SK-N-SH treated with all-trans-retinoic acid at 6 μM for 48 hours (cell line): ENCODE measurements around the gene IGFL3.

Source experiments
- CREB5 ChIP-seq: fragments of 250-450 bp; sonication (Bioruptor Pico); IDR thresholded peaks from 2 replicates; pipeline ENCODE4 v1.5.1; 2020; ENCODE audit warnings: low read depth, mild to moderate bottlenecking, moderate library complexity
- PATZ1 ChIP-seq: fragments of 250-450 bp; sonication (Bioruptor Pico); IDR thresholded peaks from 2 replicates; pipeline ENCODE4 v1.8.0; 2020; ENCODE audit warnings: mild to moderate bottlenecking, moderate library complexity, borderline replicate concordance
- RARB ChIP-seq: fragments of 250-450 bp; sonication (Bioruptor Pico); IDR thresholded peaks from 2 replicates; pipeline ENCODE4 v1.8.0; 2021; ENCODE audit warnings: mild to moderate bottlenecking, moderate library complexity
- TCF4 ChIP-seq: fragments of 250-450 bp; sonication (Bioruptor Pico); IDR thresholded peaks from 2 replicates; pipeline ENCODE4 v1.8.0; 2021; ENCODE audit warnings: mild to moderate bottlenecking, moderate library complexity, borderline replicate concordance
- ZFP3 ChIP-seq: fragments of 250-450 bp; sonication (Bioruptor Pico); IDR thresholded peaks from 2 replicates; pipeline ENCODE4 v1.5.0; 2020; ENCODE audit warnings: mild to moderate bottlenecking, moderate library complexity
- ZNF565 ChIP-seq: fragments of 450-650 bp; formaldehyde crosslinking; conservative IDR thresholded peaks from 2 replicates; pipeline ENCODE4 v1.5.0; 2020; ENCODE audit warnings: low read depth, mild to moderate bottlenecking, moderate library complexity

- TF ChIP-seq PATZ1 (CRISPR knock-in tag) (no peak), CREB5 (CRISPR knock-in tag) (no peak), ZFP3 (CRISPR knock-in tag) (no peak), TCF4 (CRISPR knock-in tag) (no peak), ZNF565 (CRISPR knock-in tag) (no peak), RARB (CRISPR knock-in tag) (no peak)
Measured at GRCh38 chr19:46150606-46151005, 26.1 kb upstream of the IGFL3 start.
